ENCODE measurements around the gene IL31.

Gene IL31

GRCh38 chr12:122123051-122123760 lies 50.8 kb downstream of the IL31 start:
- Mint-ChIP-seq H3K4me3 (peak overlapping the region; percentile 33), H3K27me3 (no peaks in the 10 kb centered on the region), H3K27ac (no peak overlapping the region), H3K36me3 (peaks cover 4% of the 10 kb centered on the region), H3K4me1 (peaks cover 20% of the 10 kb centered on the region), H3K9me3 (no peaks in the 10 kb centered on the region)
- ATAC-seq (ENCODE audit: low read depth) (peak; percentile 68), DNase-seq (ENCODE audit: low spot score in 2 of 2) (peak; percentile 77)

Measured in memory B cell (primary cell).